GM19324 (cell line): ENCODE results near the gene MACROD2.

Experiments used
- ATAC-seq: cut with Tn5 transposase; IDR thresholded peaks from one replicate; pipeline ENCODE4 v1.9.1; 2021; ENCODE audit warnings: mild to moderate bottlenecking, moderate library complexity; ENCODE audit not compliant: unreplicated experiment, low FRiP score

Gene MACROD2

GRCh38 chr20:15396900-15397299 lies 1401.6 kb downstream of the MACROD2 start:
- ATAC-seq, result no peak

- ATAC-seq, result no peak
Observed at GRCh38 chr20:15399781-15400180, 1404.5 kb downstream of the MACROD2 start.

- no peak for ATAC-seq
Observed at GRCh38 chr20:15406072-15406471, 1410.8 kb downstream of the MACROD2 start.

GRCh38 chr20:15411781-15412180 lies 1416.5 kb downstream of the MACROD2 start:
- ATAC-seq, result no peak

- no peak for ATAC-seq
Observed at GRCh38 chr20:15415908-15416307, 1420.6 kb downstream of the MACROD2 start.

GRCh38 chr20:15419856-15420255 lies 1424.5 kb downstream of the MACROD2 start:
- no peak for ATAC-seq

- ATAC-seq, result no peak
Observed at GRCh38 chr20:15422966-15423365, 1427.7 kb downstream of the MACROD2 start.

- ATAC-seq, result no peak
Observed at GRCh38 chr20:15439551-15439950, 1444.2 kb downstream of the MACROD2 start.

GRCh38 chr20:15440049-15440820 lies 1444.9 kb downstream of the MACROD2 start:
- no peak for ATAC-seq

- ATAC-seq, result no peak
Observed at GRCh38 chr20:15445056-15445840, 1449.9 kb downstream of the MACROD2 start.

GRCh38 chr20:15446373-15446772 lies 1451.1 kb downstream of the MACROD2 start:
- ATAC-seq, result no peak

- ATAC-seq, result no peak
Observed at GRCh38 chr20:15447549-15447948, 1452.2 kb downstream of the MACROD2 start.

GRCh38 chr20:15449061-15449460 lies 1453.7 kb downstream of the MACROD2 start:
- ATAC-seq, result no peak

GRCh38 chr20:15451241-15451640 lies 1455.9 kb downstream of the MACROD2 start:
- no peak for ATAC-seq

- no peak for ATAC-seq
Observed at GRCh38 chr20:15455279-15455678, 1460.0 kb downstream of the MACROD2 start.

GRCh38 chr20:15461938-15462337 lies 1466.6 kb downstream of the MACROD2 start:
- ATAC-seq, result no peak

- ATAC-seq, result no peak
Observed at GRCh38 chr20:15475483-15475882, 1480.2 kb downstream of the MACROD2 start.

- ATAC-seq, result no peak
Observed at GRCh38 chr20:15476186-15476585, 1480.9 kb downstream of the MACROD2 start.

GRCh38 chr20:15476781-15477180 lies 1481.5 kb downstream of the MACROD2 start:
- ATAC-seq, result no peak

- ATAC-seq, result no peak
Observed at GRCh38 chr20:15482525-15482924, 1487.2 kb downstream of the MACROD2 start.

- no peak for ATAC-seq
Observed at GRCh38 chr20:15485519-15485918, 1490.2 kb downstream of the MACROD2 start.

GRCh38 chr20:15487030-15487429 lies 1491.7 kb downstream of the MACROD2 start:
- ATAC-seq, result no peak
